ENCODE measurements around the gene TMEM125. TPM values are rescaled to one million over a fixed set of nuclear protein-coding genes. Genes with fewer than 3 reads are reported as not detected.

Gene TMEM125
- total and polyA plus RNA-seq, 9 of the 15 experiments (the other 6 are each of a cell fraction or from before 2014, with no cell fraction given), result 0.07 to 0.08 TPM; not detected in 7

GRCh38 chr1:43322506-43322905, 52.7 kb downstream of the TMEM125 start:
- Histone ChIP-seq H3K79me2 (ENCODE audit: control insufficient read depth, insufficient read depth, low read length) (no peaks in the 10 kb centered on the region), H3K4me2 (ENCODE audit: insufficient read depth, low read length) (no peak overlapping the region), H3K9me1 (ENCODE audit: control insufficient read depth, insufficient read depth, low read length) (no peaks in the 10 kb centered on the region), H4K20me1 (replicated peaks; ENCODE audit: control insufficient read depth, insufficient read depth, low read length) (peaks cover 4% of the 10 kb centered on the region; the same call in 1 of the 2 replicates), H3K27ac (ENCODE audit: extremely low read depth, low read depth, low read length) (no peak overlapping the region), H2AFZ (ENCODE audit: low read depth, low read length) (no peak overlapping the region), H3K4me3 (no peak overlapping the region), H3K36me3 (ENCODE audit: control insufficient read depth, insufficient read depth, low read length) (no peaks in the 10 kb centered on the region), H3K9me3 (replicated peaks; ENCODE audit: control insufficient read depth, insufficient read depth, low read depth, low read length) (peaks cover 8% of the 10 kb centered on the region; the same call in 1 of the 2 replicates), H3K27me3 (ENCODE audit: control insufficient read depth in 2 of 2, insufficient read depth in 2 of 2, low read length in 2 of 2) (peaks cover 0 to 8% of the 10 kb centered on the region in 2 experiments; a peak in 2 of 5 replicates), H3K9ac (ENCODE audit: insufficient read depth in 1 of 2, low read depth in 2 of 2, low read length in 2 of 2) (no peak overlapping the region), H3K4me1 (replicated peaks in 1 of 2; ENCODE audit: control insufficient read depth in 2 of 2, insufficient read depth in 2 of 2, low read length in 2 of 2) (peaks cover 3 to 11% of the 10 kb centered on the region in 2 experiments; a peak in 3 of 5 replicates)
- in situ Hi-C loops (cut with MboI), result no loop called here
- 62% methylated on average over 5 of the region's 5 CpGs for WGBS (ENCODE audit: insufficient coverage, low coverage, missing lambda C conversion rate)
- ChIA-PET CTCF (ENCODE audit: low intra/inter-chr PET ratio) (no interaction called here), POLR2A (interaction anchor here (0.6 to 0.8 kb wide), 2 partner anchors 34 to 92 kb away, joined by 4 to 5 read pairs; no protein-coding TSS in a partner anchor)
- FAIRE-seq (no peak), DNase-seq (ENCODE audit: extremely low read depth in 1 of 4, low spot score in 3 of 4) (no peak), ATAC-seq (no peak)
- intact Hi-C loops (cut with micrococcal nuclease), result no loop called here
- BruUV-seq (replicated peaks), result no TSS peak
- no peak for TF ChIP-seq ZBTB11 (CRISPR knock-in tag; IDR thresholded peaks at IDR 0.05)
- no peak for TF ChIP-seq ELK3 (CRISPR knock-in tag; IDR thresholded peaks at IDR 0.05)
- no peak for TF ChIP-seq HNRNPH1 (optimal IDR thresholded peaks at IDR 0.05; ENCODE audit: low read depth, low read length)
- TF ChIP-seq UBTF (IDR thresholded peaks at IDR 0.05; ENCODE audit: borderline replicate concordance in 1 of 2, low read depth in 2 of 2, low read length in 2 of 2), result no peak
- no peak for TF ChIP-seq ZNF76 (CRISPR knock-in tag; IDR thresholded peaks at IDR 0.05; ENCODE audit: borderline replicate concordance)
- TF ChIP-seq NUFIP1 (IDR thresholded peaks at IDR 0.05; ENCODE audit: partially characterized antibody), result no peak
- TF ChIP-seq JUN (IDR thresholded peaks at IDR 0.05; ENCODE audit: borderline replicate concordance, low read depth, low read length), result no peak
- no peak for TF ChIP-seq JUN (CRISPR knock-in tag; IDR thresholded peaks at IDR 0.05; ENCODE audit: borderline replicate concordance)
